WERI-Rb-1 (cell line): ENCODE measurements around the gene TBCCD1.
A peak's percentile ranks its signal among the peaks of the same experiment; 100 is the strongest.

ENCODE experiments used
- DNase-seq: peaks from one replicate; pipeline ENCODE4 v3.0.0-alpha.2; 2020
- H3K27ac ChIP-seq: fragments of 250-450 bp; sonication (Bioruptor Pico); 2 replicates; pipeline ENCODE4 v1.5.1; 2020; ENCODE audit warnings: mild to moderate bottlenecking, moderate library complexity
- H3K27me3 ChIP-seq: fragments of 250-450 bp; sonication (Bioruptor Pico); 2 replicates; pipeline ENCODE4 v1.5.1; 2021; ENCODE audit warnings: mild to moderate bottlenecking, low read depth, moderate library complexity; ENCODE audit not compliant: insufficient read depth, severe bottlenecking
- H3K36me3 ChIP-seq: fragments of 250-450 bp; sonication (Bioruptor Pico); 2 replicates; pipeline ENCODE4 v1.5.1; 2020; ENCODE audit warnings: mild to moderate bottlenecking, moderate library complexity
- H3K4me3 ChIP-seq: 2 replicates; pipeline ENCODE4 v1.5.1; 2011; ENCODE audit warnings: low read depth, mild to moderate bottlenecking, control low read depth, low read length
- H3K9me3 ChIP-seq: fragments of 250-450 bp; sonication (Bioruptor Pico); 2 replicates; pipeline ENCODE4 v1.5.1; 2021; ENCODE audit warnings: mild to moderate bottlenecking, moderate library complexity; ENCODE audit not compliant: severe bottlenecking
- CTCF ChIP-seq: IDR thresholded peaks from 2 replicates; pipeline ENCODE4 v1.5.1; 2011; ENCODE audit warnings: low read depth, mild to moderate bottlenecking, control low read depth, inconsistent platforms, low read length

The TBCCD1 gene

GRCh38 chr3:186583831-186584230 is 16.7 kb upstream of the TBCCD1 start:
- H3K4me3 ChIP-seq, result no peak overlapping the region
- no peak for DNase-seq
- H3K36me3 ChIP-seq, result peaks cover 57% of the 10 kb centered on the region
- no peak for TF ChIP-seq CTCF
- H3K9me3 ChIP-seq, result no peaks in the 10 kb centered on the region
- no peak overlapping the region for H3K27ac ChIP-seq
- no peaks in the 10 kb centered on the region for H3K27me3 ChIP-seq

GRCh38 chr3:186582541-186582940 is 15.4 kb upstream of the TBCCD1 start:
- peaks cover 69% of the 10 kb centered on the region for H3K36me3 ChIP-seq
- no peak overlapping the region for H3K4me3 ChIP-seq
- H3K27ac ChIP-seq, result no peak overlapping the region
- no peaks in the 10 kb centered on the region for H3K9me3 ChIP-seq
- no peak for DNase-seq
- H3K27me3 ChIP-seq, result no peaks in the 10 kb centered on the region
- TF ChIP-seq CTCF, result no peak

- Histone ChIP-seq H3K4me3 (no peak overlapping the region), H3K9me3 (no peaks in the 10 kb centered on the region), H3K27ac (no peak overlapping the region), H3K36me3 (peaks cover 83% of the 10 kb centered on the region), H3K27me3 (no peaks in the 10 kb centered on the region)
- no peak for DNase-seq
- TF ChIP-seq CTCF, result no peak
Measured at GRCh38 chr3:186580785-186581184, 13.6 kb upstream of the TBCCD1 start.

GRCh38 chr3:186577521-186577920 is 10.4 kb upstream of the TBCCD1 start:
- H3K36me3 ChIP-seq, result peaks cover 87% of the 10 kb centered on the region
- H3K27me3 ChIP-seq, result no peaks in the 10 kb centered on the region
- no peak overlapping the region for H3K27ac ChIP-seq
- TF ChIP-seq CTCF, result no peak
- DNase-seq, result no peak
- H3K4me3 ChIP-seq, result no peak overlapping the region
- no peaks in the 10 kb centered on the region for H3K9me3 ChIP-seq

- H3K36me3 ChIP-seq, result peaks cover 45% of the 10 kb centered on the region
- H3K27me3 ChIP-seq, result no peaks in the 10 kb centered on the region
- H3K4me3 ChIP-seq, result no peak overlapping the region
- DNase-seq, result no peak
- no peak overlapping the region for H3K27ac ChIP-seq
- no peaks in the 10 kb centered on the region for H3K9me3 ChIP-seq
- TF ChIP-seq CTCF, result no peak
Measured at GRCh38 chr3:186571644-186572013, 4.5 kb upstream of the TBCCD1 start.

- peak overlapping the region; percentile 72 for H3K4me3 ChIP-seq
- H3K36me3 ChIP-seq, result peaks cover 40% of the 10 kb centered on the region
- no peak for TF ChIP-seq CTCF
- DNase-seq, result no peak
- H3K27ac ChIP-seq, result peak overlapping the region; percentile 86
- no peaks in the 10 kb centered on the region for H3K27me3 ChIP-seq
- no peaks in the 10 kb centered on the region for H3K9me3 ChIP-seq
Measured at GRCh38 chr3:186570941-186571643, 4.0 kb upstream of the TBCCD1 start.
